Omental fat pad (tissue), 4 donors: ENCODE results near the gene CPE. TPM values are rescaled to one million over a fixed set of nuclear protein-coding genes. Genes with fewer than 3 reads are reported as not detected.
A peak's percentile ranks its signal among the peaks of the same experiment; 100 is the strongest.
"Not testable (repeated sequence)": the region's sequence is repeated elsewhere in the genome, so short reads cannot be mapped to it uniquely, and the experiment has no call there.

Experiments used
- ATAC-seq: fragments of 150-250 bp; one replicate; pipeline ENCODE4 v1.9.1; 2016; ENCODE audit warnings: mild to moderate bottlenecking, moderate library complexity; ENCODE audit not compliant: low FRiP score
- DNase-seq: peaks from one replicate; pipeline ENCODE4 v3.0.0-alpha.2; 2019; ENCODE audit warnings: low spot score
- CTCF ChIP-seq, 3 donors: fragments of 450-650 bp; IDR thresholded peaks; one replicate each; pipeline ENCODE4 v1.5.1; 2016 to 2017; ENCODE audit warnings: antibody characterized with exemption in 3 of 3, mild to moderate bottlenecking in 3 of 3, moderate library complexity in 2 of 3
- total RNA-seq, 4 donors: library from RNA; depleted of rRNA; stranded (reverse); fragments of >200 nt; gene quantifications; one replicate each; pipeline ENCODE4 v1.1.0, GENCODE V29; 2016

CPE gene
- total RNA-seq, 4 donors from 2014 or later, result 102 to 224 (median 135) TPM

DNA sequence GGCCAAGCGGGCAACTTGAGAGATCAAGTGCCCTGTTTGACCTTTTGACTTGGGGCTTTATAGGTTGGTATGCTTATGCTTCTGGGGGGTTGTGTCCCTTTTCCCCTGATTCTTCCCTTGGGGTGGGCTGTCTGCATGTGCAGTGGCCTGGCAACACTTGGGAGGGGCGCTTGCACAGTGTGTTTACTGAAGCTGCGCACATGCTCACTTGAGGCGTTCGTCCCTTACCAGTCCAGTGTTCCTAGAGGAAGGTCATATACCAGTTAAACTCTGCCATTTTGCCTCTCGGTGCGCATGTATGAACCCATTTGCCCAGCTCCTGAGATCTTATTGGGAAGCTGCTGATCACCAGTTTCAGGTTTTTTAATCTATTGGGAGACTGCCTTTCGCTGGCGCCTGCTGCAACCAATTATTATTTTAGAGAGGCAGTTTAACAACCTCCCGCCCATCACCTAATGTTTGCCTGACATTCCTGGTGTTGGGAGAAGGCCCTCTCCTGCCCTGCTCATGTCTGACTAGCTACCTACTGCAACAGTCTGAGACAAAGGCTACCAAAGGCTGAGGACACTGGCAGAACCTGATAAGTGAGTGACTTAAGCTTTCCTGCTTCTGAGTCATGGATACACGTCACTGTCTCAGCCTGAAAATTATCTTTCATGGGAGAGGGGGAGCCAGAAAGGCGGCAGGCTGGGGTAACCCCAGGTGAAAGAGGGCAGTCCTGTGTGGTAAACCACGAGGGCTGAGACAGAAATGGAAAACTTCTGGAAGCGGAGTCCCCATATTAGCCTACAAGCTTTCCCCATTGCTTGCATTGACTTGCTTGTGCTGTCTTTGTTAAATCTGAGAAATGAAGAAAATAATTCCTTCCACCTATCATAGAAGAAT, 97.6 kb downstream of the CPE start:
- no peak for ATAC-seq
- DNase-seq, result no peak
- no peak for TF ChIP-seq CTCF (IDR thresholded peaks at IDR 0.05)

GRCh38 chr4:165477799-165478198, 99.0 kb downstream of the CPE start:
- TF ChIP-seq CTCF (IDR thresholded peaks at IDR 0.05), result no peak
- ATAC-seq, result no peak
- DNase-seq, result no peak

DNA sequence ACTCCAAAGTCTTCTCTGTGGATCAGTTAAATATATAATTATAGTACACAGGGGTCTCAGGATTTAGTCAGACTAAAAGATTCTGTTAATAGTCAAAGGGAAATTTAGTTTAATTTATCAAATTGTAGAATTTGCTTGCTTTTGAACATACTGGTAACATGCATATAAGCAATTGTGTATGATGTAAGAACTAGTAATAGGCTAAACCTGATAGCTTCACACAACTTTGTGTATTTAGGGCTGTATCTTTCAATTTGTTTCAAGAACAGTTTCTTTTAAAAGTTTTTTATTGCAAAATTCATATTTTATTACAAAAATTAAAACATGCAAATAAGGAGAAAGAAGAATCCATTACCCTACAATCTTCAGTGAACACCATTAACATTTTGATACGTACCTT, 99.5 kb downstream of the CPE start:
- no peak for TF ChIP-seq CTCF (IDR thresholded peaks at IDR 0.05)
- DNase-seq (no peak), ATAC-seq (no peak)

- ATAC-seq, result no peak
- DNase-seq, result no peak
- no peak for TF ChIP-seq CTCF (IDR thresholded peaks at IDR 0.05)
Measured at GRCh38 chr4:165481053-165481835, 102.4 kb downstream of the CPE start.

DNA sequence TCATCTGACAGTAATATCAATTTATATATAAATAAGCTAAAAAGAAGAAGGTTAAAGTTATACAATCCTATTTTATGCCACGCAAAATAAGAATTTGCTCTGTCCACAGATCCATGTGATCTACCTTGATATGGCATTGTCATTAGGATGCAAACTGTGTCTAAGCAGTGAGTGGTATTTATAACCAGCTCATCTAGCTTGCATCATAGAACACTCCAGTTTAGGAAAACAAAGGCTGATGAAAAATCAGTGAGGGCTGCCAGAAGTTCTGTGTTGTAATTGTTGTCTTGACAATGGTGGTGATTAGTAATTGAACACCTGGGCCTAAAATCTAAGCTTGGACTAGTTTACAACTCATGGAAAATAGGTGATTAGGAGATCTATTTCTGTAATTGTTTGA, 111.0 kb downstream of the CPE start:
- no peak for TF ChIP-seq CTCF (IDR thresholded peaks at IDR 0.05)
- DNase-seq (no peak), ATAC-seq (no peak)

DNA sequence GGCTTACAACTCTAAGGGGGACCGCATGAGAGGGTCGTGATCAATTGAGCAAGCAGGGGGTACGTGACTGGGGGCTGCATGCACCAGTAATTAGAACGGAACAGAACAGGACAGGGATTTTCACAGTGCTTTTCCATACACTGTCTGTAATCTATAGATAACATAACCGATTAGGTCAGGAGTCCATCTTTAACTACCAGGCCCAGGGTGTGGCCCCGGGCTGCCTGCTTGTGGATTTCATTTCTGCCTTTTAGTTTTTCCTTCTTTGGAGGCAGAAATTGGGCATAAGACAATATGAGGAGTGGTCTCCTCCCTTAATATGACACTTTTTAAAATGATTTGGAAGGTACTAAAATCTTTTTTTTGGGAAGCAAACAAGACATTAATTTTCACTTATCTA, 113.8 kb downstream of the CPE start:
- ATAC-seq, DNase-seq: not testable (repeated sequence)

DNA sequence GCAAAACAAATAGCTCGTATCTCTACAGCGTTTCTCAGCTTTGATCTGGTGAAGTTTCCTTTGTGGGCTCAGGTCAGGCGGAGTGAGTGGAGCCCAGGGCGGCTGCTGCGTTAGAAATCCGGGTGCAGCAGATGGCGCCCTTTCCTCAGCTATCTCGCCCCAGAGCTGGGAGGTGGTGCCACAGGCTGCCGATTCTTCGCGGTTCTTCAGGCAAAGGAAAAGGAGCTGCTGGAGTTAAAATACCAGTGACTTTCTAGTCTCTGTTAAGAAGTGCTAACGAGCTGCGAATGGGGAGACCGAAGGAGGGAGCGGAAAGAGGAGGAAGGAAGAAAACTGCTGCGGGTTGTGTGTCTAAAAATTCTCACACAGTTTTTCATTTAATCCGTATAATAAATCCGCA, 114.6 kb downstream of the CPE start:
- ATAC-seq (peak; percentile 93), DNase-seq (peak; percentile 38)
- TF ChIP-seq CTCF (IDR thresholded peaks at IDR 0.05), result no peak
